Airway epithelial cell (primary cell): ENCODE measurements around the gene NPC1L1. TPM values are rescaled to one million over a fixed set of nuclear protein-coding genes. Genes with fewer than 3 reads are reported as not detected.

Experiments used
- total RNA-seq: library from RNA; depleted of rRNA; stranded (reverse); fragments of >200 nt; gene quantifications from 2 replicates; pipeline ENCODE4 v1.2.3, GENCODE V29; 2015

NPC1L1 gene, protein sequence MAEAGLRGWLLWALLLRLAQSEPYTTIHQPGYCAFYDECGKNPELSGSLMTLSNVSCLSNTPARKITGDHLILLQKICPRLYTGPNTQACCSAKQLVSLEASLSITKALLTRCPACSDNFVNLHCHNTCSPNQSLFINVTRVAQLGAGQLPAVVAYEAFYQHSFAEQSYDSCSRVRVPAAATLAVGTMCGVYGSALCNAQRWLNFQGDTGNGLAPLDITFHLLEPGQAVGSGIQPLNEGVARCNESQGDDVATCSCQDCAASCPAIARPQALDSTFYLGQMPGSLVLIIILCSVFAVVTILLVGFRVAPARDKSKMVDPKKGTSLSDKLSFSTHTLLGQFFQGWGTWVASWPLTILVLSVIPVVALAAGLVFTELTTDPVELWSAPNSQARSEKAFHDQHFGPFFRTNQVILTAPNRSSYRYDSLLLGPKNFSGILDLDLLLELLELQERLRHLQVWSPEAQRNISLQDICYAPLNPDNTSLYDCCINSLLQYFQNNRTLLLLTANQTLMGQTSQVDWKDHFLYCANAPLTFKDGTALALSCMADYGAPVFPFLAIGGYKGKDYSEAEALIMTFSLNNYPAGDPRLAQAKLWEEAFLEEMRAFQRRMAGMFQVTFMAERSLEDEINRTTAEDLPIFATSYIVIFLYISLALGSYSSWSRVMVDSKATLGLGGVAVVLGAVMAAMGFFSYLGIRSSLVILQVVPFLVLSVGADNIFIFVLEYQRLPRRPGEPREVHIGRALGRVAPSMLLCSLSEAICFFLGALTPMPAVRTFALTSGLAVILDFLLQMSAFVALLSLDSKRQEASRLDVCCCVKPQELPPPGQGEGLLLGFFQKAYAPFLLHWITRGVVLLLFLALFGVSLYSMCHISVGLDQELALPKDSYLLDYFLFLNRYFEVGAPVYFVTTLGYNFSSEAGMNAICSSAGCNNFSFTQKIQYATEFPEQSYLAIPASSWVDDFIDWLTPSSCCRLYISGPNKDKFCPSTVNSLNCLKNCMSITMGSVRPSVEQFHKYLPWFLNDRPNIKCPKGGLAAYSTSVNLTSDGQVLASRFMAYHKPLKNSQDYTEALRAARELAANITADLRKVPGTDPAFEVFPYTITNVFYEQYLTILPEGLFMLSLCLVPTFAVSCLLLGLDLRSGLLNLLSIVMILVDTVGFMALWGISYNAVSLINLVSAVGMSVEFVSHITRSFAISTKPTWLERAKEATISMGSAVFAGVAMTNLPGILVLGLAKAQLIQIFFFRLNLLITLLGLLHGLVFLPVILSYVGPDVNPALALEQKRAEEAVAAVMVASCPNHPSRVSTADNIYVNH (N-terminal part only)
- not detected in 2 replicates for total RNA-seq

DNA sequence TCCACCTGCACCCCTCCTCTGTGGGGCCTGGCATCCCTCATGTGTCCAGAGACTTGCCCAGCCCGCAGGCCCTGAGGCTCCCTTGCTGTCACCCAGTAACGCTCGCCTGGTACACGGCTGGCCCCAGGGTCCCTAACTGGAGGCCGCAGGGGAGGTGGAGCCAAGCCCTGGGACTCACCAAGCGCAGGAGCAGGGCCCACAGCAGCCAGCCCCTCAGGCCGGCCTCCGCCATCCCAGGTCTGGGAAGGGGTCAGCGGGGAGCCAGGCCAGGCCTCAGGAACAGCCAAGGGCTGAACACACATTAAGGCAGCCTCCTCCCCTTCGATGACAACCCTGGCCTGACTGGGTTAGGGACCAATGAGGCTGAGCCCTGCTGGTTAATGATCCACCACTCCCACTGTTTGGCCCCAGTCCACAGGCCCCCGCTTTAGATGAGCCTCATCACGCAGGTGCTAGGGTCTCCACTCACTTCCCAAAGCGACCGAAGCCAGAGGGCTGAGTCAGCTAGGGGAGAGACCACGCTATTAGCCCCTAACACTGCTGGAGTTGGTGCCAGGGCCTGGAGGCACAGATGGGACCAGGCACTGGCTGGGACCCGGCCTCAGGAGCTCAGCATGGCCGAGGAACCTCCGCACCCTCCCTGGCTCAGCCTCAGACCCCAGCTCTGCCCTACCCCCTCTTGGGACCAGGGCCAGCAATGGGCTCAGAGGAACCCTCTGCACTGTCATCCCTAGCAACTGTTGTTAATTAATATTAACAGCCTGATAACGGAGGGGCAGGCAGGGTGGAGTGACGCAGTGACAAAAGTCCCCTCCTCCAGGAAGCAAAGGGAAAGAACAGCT is at the start of gene NPC1L1:
TSS of gene NPC1L1 (minus strand) at position 303 of the 842 bp plus-strand sequence. CDS start at position 232, 71 bp downstream.

DNA sequence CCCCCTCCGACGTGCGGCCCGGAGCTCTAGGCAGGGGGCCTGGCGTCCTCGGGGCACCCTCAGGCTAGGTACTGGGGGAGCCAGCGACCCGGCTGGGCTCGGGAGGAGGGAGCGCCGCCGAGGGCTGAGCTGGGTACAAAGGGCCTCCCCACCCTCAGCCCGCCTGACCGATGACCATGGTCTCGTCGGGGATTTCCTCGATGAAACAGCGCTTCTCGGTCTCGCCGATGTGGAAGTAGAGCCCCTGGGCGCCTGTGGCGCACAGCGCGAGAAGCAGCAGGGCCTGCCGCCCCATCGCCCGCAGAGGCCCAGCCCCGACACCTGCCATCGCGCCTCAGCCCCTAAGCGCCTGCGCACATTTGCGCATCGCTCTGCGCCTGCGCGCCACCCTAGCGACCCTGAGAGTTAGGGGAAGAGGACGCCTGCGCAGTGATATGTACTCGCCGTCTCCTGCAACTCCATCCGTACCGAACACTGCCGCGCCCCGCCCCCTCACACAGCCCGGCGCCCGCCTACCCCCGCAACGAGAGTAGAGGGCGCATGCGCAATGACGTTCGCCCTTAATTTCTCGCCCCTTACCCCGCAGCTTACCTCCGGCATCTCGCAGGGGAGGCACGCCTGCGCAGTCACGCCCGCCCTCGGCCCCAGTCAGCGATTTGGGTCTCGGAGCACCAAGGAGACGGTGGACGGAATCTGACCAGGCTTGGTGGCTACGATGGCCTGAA is 40.9 kb upstream of the NPC1L1 start, which contains the start of gene TMED4:
TSS of gene TMED4 (minus strand) at position 353 of the 725 bp plus-strand sequence. CDS start at position 328, 25 bp downstream.

DNA sequence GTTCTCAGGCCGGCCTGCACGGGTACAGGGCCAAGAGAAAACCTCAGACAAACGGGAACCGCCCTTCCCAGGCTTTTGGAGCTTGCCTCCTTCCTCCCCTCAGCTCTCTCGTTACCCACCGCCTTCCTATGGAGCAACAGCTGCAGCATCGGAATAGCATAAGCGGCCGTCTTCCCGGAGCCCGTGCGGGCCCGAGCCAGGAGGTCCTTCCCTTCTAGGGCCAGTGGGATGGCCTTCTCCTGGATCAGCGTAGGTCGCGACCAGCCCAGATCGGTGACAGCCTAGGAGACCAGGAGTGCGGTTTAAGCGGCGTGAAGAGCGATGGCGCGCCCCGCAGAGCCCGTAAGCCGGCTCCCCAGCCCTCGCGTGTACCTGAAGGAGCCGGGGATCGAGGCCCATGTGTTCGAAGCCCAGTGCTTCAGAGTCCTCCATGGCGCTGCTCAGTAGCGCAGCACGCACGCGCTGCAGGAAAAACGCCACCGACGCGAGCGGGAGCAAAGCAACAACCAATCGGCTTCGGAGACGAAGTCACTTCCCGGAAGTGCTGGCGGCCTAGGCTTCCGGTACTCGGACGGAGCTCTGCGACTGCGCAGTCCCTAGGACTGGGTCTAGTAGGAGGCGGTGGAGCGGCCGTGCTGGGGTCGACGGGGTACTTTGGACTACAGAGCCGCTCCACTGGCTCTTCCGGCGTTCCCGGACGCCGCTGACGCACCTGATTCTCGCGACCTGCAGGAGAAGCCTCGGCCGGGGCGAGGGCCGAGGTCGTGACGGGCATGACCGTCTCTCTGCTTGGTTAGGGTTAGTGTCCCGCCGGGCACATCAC is 32.5 kb upstream of the NPC1L1 start, which contains the start of gene DDX56:
TSS of gene DDX56 (minus strand) at position 445 of the 823 bp plus-strand sequence. CDS start at position 432, 13 bp downstream.

DNA sequence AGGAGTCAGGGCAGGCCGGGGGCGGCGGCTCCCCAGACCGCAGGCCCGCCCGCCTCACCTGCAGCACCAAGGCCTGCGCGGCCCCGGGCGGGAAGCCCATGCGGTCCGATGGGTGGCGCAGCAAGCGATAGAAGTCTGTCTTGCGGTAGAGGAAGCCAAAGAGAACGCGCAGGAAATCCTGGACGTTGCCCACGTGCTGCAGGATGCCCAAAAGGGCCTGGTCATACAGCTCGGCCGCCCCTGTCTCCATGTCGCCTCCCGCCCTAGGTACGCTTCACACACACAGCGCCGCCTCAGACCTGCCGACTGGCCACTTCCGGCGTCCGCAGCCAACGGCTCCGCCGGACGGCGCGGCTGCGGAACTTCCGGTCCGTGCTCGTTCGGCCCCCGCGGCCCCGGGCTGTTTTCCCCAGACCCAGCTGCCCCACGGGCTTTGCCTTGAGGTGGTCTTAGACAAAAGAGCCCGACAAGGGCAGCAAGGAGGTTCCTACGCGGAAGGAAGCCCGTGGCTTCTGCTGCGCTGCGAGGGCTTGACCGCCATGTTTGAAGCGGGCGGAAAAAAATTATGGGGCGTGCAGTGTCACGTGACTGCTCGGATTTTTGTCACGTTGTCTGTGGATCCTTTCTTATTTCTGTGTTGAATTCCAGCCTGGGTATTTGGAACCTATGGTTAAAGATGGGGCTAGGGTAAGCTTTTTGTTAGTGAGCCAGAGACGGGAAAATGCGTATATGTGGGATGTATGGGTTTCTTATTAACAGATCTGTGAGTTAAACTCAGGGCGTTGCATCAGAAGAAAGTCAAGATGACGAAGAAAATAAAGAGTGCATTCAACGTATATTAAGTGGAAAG is 50.6 kb downstream of the NPC1L1 start, which contains the start of gene NUDCD3:
TSS of gene NUDCD3 (minus strand) at position 308 of the 850 bp plus-strand sequence. CDS start at position 250, 58 bp downstream.

Other genes starting within 250 kb of the NPC1L1 start
- 0.14 TPM in 1 of 2 replicates, not detected in the other for gene CAMK2B, start 215.7 kb downstream of the NPC1L1 start, total RNA-seq
- gene NUDCD3, start 50.7 kb downstream of the NPC1L1 start, total RNA-seq, result 41.0 and 48.9 TPM in 2 replicates
- 68.5 and 69.4 TPM in 2 replicates for gene DDX56, start 32.6 kb upstream of the NPC1L1 start, total RNA-seq
- 103 and 113 TPM in 2 replicates for gene TMED4, start 40.9 kb upstream of the NPC1L1 start, total RNA-seq
- gene OGDH, start 65.3 kb upstream of the NPC1L1 start, total RNA-seq, result 82.2 and 97.5 TPM in 2 replicates
- gene ZMIZ2, start 207.5 kb upstream of the NPC1L1 start, total RNA-seq, result 13.1 and 18.0 TPM in 2 replicates